H1 (cell line): ENCODE results near the gene GPR143. TPM values are rescaled to one million over a fixed set of nuclear protein-coding genes. Genes with fewer than 3 reads are reported as not detected.

ENCODE experiments used
- CTCF ChIA-PET: fragments of 300-600 bp; sonication (Branson Sonifier 250); formaldehyde crosslinking; loops from one replicate; lab custom pipeline; 2021; ENCODE audit not compliant: partially characterized antibody; lab: Charles Lee
- POLR2A ChIA-PET: fragments of 300-600 bp; sonication (Branson Sonifier 250); formaldehyde crosslinking; loops from one replicate; lab custom pipeline; 2021; ENCODE audit warnings: inconsistent platforms; ENCODE audit not compliant: partially characterized antibody; lab: Charles Lee
- DNase-seq, 2 experiments: peaks; one replicate each; pipeline versions ENCODE4 v3.0.0 to v3.0.0-alpha.2; 2010 to 2022; ENCODE audit warnings: low spot score in 2 of 2, low read depth in 1 of 2, mixed read lengths in 1 of 2
- FAIRE-seq: peaks from 2 replicates; lab custom pipeline; 2011; peaks lifted over from hg19 to GRCh38; lab: Jason Lieb, UNC
- H2AFZ ChIP-seq: 2 replicates; pipeline ENCODE4 v1.8.1; 2012; ENCODE audit warnings: low read length, inconsistent platforms
- H2AK5ac ChIP-seq: 2 replicates; pipeline ENCODE4 v1.6.1; 2013; ENCODE audit warnings: low read depth, low read length
- H2BK120ac ChIP-seq: replicated peaks from 2 replicates; pipeline ENCODE3; 2013; ENCODE audit warnings: low read depth, low read length, inconsistent platforms
- H2BK12ac ChIP-seq: 2 replicates; pipeline ENCODE4 v1.6.1; 2013; ENCODE audit warnings: low read depth, low read length
- H2BK15ac ChIP-seq: 2 replicates; pipeline ENCODE4 v1.6.1; 2013; ENCODE audit warnings: low read length
- H2BK20ac ChIP-seq: 2 replicates; pipeline ENCODE4 v1.6.1; 2013; ENCODE audit warnings: low read length
- H2BK5ac ChIP-seq: 2 replicates; pipeline ENCODE4 v1.6.1; 2013; ENCODE audit warnings: low read depth, low read length
- H3K14ac ChIP-seq: 2 replicates; pipeline ENCODE4 v1.6.1; 2013; ENCODE audit warnings: inconsistent platforms; ENCODE audit not compliant: insufficient read length
- H3K18ac ChIP-seq: 2 replicates; pipeline ENCODE4 v1.6.1; 2013; ENCODE audit warnings: low read length; ENCODE audit errors: extremely low read depth
- H3K23ac ChIP-seq: 2 replicates; pipeline ENCODE4 v1.6.1; 2013; ENCODE audit warnings: inconsistent platforms; ENCODE audit not compliant: insufficient read length
- H3K23me2 ChIP-seq: 2 replicates; pipeline ENCODE4 v1.6.1; 2013; ENCODE audit warnings: low read depth, low read length
- H3K27ac ChIP-seq: 2 replicates; pipeline ENCODE4 v1.6.1; 2011; ENCODE audit warnings: low read depth, low read length, inconsistent platforms
- H3K27me3 ChIP-seq, 4 experiments: replicated peaks in 1 of 4; 1 replicate in 1 of 4; 2 replicates in 3 of 4; pipeline versions ENCODE4 v1.6.1 to v1.8.1; 2011 to 2013; ENCODE audit warnings: low read length in 3 of 4, mild to moderate bottlenecking in 3 of 4, inconsistent platforms in 2 of 4, mixed read lengths in 2 of 4, moderate library complexity in 1 of 4; ENCODE audit not compliant: control insufficient read depth in 3 of 4, insufficient read depth in 3 of 4; ENCODE audit errors: extremely low read depth in 1 of 4
- H3K36me3 ChIP-seq, 4 experiments: 2 replicates each; pipeline versions ENCODE4 v1.6.1 to v1.8.1; 2011 to 2013; ENCODE audit warnings: mild to moderate bottlenecking in 4 of 4, low read length in 3 of 4, moderate library complexity in 2 of 4, control low read depth in 1 of 4, inconsistent platforms in 1 of 4; ENCODE audit not compliant: insufficient read depth in 4 of 4, control insufficient read depth in 2 of 4
- H3K4ac ChIP-seq: replicated peaks from 2 replicates; pipeline ENCODE3; 2013; ENCODE audit warnings: low read length, low read depth, mixed read lengths, inconsistent platforms; ENCODE audit not compliant: insufficient read length
- H3K4me1 ChIP-seq, 4 experiments: replicated peaks in 1 of 4; 1 replicate in 1 of 4; 2 replicates in 3 of 4; pipeline versions ENCODE4 v1.6.1 to v1.8.1; 2011 to 2013; ENCODE audit warnings: low read length in 3 of 4, inconsistent platforms in 2 of 4, mixed read lengths in 1 of 4; ENCODE audit not compliant: insufficient read depth in 4 of 4, control insufficient read depth in 3 of 4
- H3K4me2 ChIP-seq, 2 experiments: 2 replicates each; pipeline versions ENCODE4 v1.6.1 to v1.8.1; 2011 to 2013; ENCODE audit warnings: low read depth in 2 of 2, low read length in 2 of 2, control low read depth in 1 of 2, inconsistent platforms in 1 of 2, mild to moderate bottlenecking in 1 of 2; ENCODE audit not compliant: insufficient read depth in 1 of 2
- H3K4me3 ChIP-seq, 4 experiments: fragments of 200-600, 300-600 bp in 1 of 4; sonication (generic), shearing (Covaris generic), sonication (Bioruptor Twin) in 1 of 4; 2 replicates each; pipeline versions ENCODE4 v1.5.1 to v1.8.1; 2011 to 2016; ENCODE audit warnings: low read length in 4 of 4, low read depth in 3 of 4, control low read depth in 2 of 4, inconsistent platforms in 2 of 4, mild to moderate bottlenecking in 2 of 4, mixed read lengths in 1 of 4, moderate library complexity in 1 of 4; ENCODE audit not compliant: insufficient read depth in 2 of 4; ENCODE audit errors: extremely low read depth in 1 of 4
- H3K56ac ChIP-seq: replicated peaks from 2 replicates; pipeline ENCODE3; 2013; ENCODE audit warnings: low read depth, mild to moderate bottlenecking, mixed read lengths, low read length, inconsistent platforms; ENCODE audit not compliant: insufficient read length
- H3K79me1 ChIP-seq: 2 replicates; pipeline ENCODE4 v1.6.1; 2013; ENCODE audit warnings: low read depth, low read length, control low read depth
- H3K79me2 ChIP-seq, 2 experiments: 2 replicates each; pipeline versions ENCODE4 v1.6.1 to v1.8.1; 2012 to 2013; ENCODE audit warnings: low read length in 2 of 2, mild to moderate bottlenecking in 2 of 2, inconsistent platforms in 1 of 2; ENCODE audit not compliant: insufficient read depth in 2 of 2, control insufficient read depth in 1 of 2
- H3K9ac ChIP-seq, 4 experiments: replicated peaks in 1 of 4; 1 replicate in 1 of 4; 2 replicates in 3 of 4; pipeline versions ENCODE4 v1.6.1 to v1.8.1; 2011 to 2013; ENCODE audit warnings: low read depth in 3 of 4, low read length in 3 of 4, control low read depth in 2 of 4, mild to moderate bottlenecking in 2 of 4, moderate library complexity in 2 of 4, inconsistent platforms in 1 of 4; ENCODE audit errors: extremely low read depth in 1 of 4
- H3K9me3 ChIP-seq, 2 experiments: 2 replicates each; pipeline versions ENCODE4 v1.6.1 to v1.8.1; 2012 to 2013; ENCODE audit warnings: mild to moderate bottlenecking in 2 of 2, moderate library complexity in 2 of 2, control low read depth in 1 of 2, inconsistent platforms in 1 of 2, low read depth in 1 of 2, low read length in 1 of 2, mixed read lengths in 1 of 2; ENCODE audit not compliant: insufficient read depth in 2 of 2
- H4K20me1 ChIP-seq, 2 experiments: replicated peaks in 1 of 2; 2 replicates each; pipeline versions ENCODE3 to v1.8.1; 2011 to 2013; ENCODE audit warnings: inconsistent platforms in 2 of 2, low read length in 2 of 2, mild to moderate bottlenecking in 1 of 2; ENCODE audit not compliant: insufficient read depth in 2 of 2, control insufficient read depth in 1 of 2
- H4K5ac ChIP-seq: 2 replicates; pipeline ENCODE4 v1.6.1; 2013; ENCODE audit warnings: low read length, low read depth, mixed read lengths, inconsistent platforms; ENCODE audit not compliant: insufficient read length
- H4K8ac ChIP-seq: 2 replicates; pipeline ENCODE4 v1.8.0; 2013; ENCODE audit warnings: mild to moderate bottlenecking, moderate library complexity, low read length, inconsistent platforms; ENCODE audit not compliant: insufficient read depth; ENCODE audit errors: extremely low read depth
- H4K91ac ChIP-seq: replicated peaks from 2 replicates; pipeline ENCODE3; 2013; ENCODE audit warnings: low read length, mixed read lengths, inconsistent platforms; ENCODE audit not compliant: insufficient read length
- CEBPB ChIP-seq: IDR thresholded peaks from 2 replicates; pipeline ENCODE4 v1.6.1; 2012; ENCODE audit warnings: low read depth, low read length
- CHD2 ChIP-seq: IDR thresholded peaks from 2 replicates; pipeline ENCODE4 v1.6.1; 2012; ENCODE audit warnings: low read length, improper control_type of control experiment
- EGR1 ChIP-seq: IDR thresholded peaks from 2 replicates; pipeline ENCODE4 v1.6.1; 2011; ENCODE audit warnings: low read depth, low read length, borderline replicate concordance
- GTF2F1 ChIP-seq: IDR thresholded peaks from 2 replicates; pipeline ENCODE4 v1.6.1; 2012; ENCODE audit warnings: low read depth, low read length, improper control_type of control experiment, borderline replicate concordance
- KDM4A ChIP-seq: IDR thresholded peaks from one replicate; pipeline ENCODE4 v1.7.1; 2012; ENCODE audit warnings: low read depth, mild to moderate bottlenecking, moderate library complexity, low read length, inconsistent platforms; ENCODE audit not compliant: severe bottlenecking
- POLR2AphosphoS5 ChIP-seq: IDR thresholded peaks from 2 replicates; pipeline ENCODE4 v1.6.1; 2011; ENCODE audit warnings: low read depth, low read length
- RAD21 ChIP-seq, 2 experiments: IDR thresholded peaks in 1 of 2; conservative IDR thresholded peaks in 1 of 2; 2 replicates each; pipeline ENCODE4 v1.6.1; 2011; ENCODE audit warnings: low read depth in 2 of 2, low read length in 2 of 2, improper control_type of control experiment in 1 of 2, inconsistent platforms in 1 of 2, mild to moderate bottlenecking in 1 of 2, moderate library complexity in 1 of 2
- RXRA ChIP-seq: IDR thresholded peaks from 2 replicates; pipeline ENCODE4 v1.6.1; 2011; ENCODE audit warnings: low read depth, mild to moderate bottlenecking, low read length, moderate library complexity; ENCODE audit not compliant: insufficient read depth
- WGBS, 2 experiments: shearing (Covaris generic) in 1 of 2; methylation state at CpG; one replicate each; pipeline versions ENCODE4 v1.1.6 to v1.1.7; 2013 to 2015; ENCODE audit warnings: low lambda C conversion rate in 2 of 2, mixed read lengths in 2 of 2, inconsistent platforms in 1 of 2, low coverage in 1 of 2, missing lambda C conversion rate in 1 of 2; ENCODE audit not compliant: insufficient replicate concordance in 2 of 2, insufficient coverage in 1 of 2, insufficient read length in 1 of 2; ENCODE audit errors: extremely low coverage in 1 of 2, missing lambda C conversion rate in 1 of 2; 5-methylcytosine and 5-hydroxymethylcytosine counted together
- polyA plus RNA-seq, 7 experiments: library from polyadenylated mRNA; depleted of rRNA in 3 of 7; stranded (reverse) in 5 of 7; unstranded in 2 of 7; fragments of >200 nt in 5 of 7; fragments of 200-250 nt in 2 of 7; gene quantifications; 1 replicate in 5 of 7; 2 replicates in 1 of 7; 4 replicates in 1 of 7; pipeline versions ENCODE4 v1.2.1 to v1.2.3, GENCODE V29; 2011 to 2013; ENCODE audit warnings: missing spikeins in 2 of 7, mixed read lengths in 2 of 7
- total RNA-seq: library from RNA; stranded (reverse); fragmentation: NEBNext Ultra II Directional; extraction: Animal tissue kit (Norgen Biotek cat#: 25700); gene quantifications from 2 replicates; pipeline ENCODE4 v1.2.1, GENCODE V29; 2021
- TF ChIP-seq, protein P1 (sequence below): IDR thresholded peaks from 2 replicates; pipeline ENCODE4 v1.6.1; 2011; ENCODE audit warnings: low read length, improper control_type of control experiment
- TF ChIP-seq, protein P2 (sequence below): IDR thresholded peaks from 2 replicates; pipeline ENCODE4 v1.6.1; 2012; ENCODE audit warnings: inconsistent platforms

The GPR143 gene
- total and polyA plus RNA-seq, 2 of the 8 experiments (the other 6 are each of a cell fraction or from before 2014, with no cell fraction given): 18.5 to 30.7 TPM

DNA sequence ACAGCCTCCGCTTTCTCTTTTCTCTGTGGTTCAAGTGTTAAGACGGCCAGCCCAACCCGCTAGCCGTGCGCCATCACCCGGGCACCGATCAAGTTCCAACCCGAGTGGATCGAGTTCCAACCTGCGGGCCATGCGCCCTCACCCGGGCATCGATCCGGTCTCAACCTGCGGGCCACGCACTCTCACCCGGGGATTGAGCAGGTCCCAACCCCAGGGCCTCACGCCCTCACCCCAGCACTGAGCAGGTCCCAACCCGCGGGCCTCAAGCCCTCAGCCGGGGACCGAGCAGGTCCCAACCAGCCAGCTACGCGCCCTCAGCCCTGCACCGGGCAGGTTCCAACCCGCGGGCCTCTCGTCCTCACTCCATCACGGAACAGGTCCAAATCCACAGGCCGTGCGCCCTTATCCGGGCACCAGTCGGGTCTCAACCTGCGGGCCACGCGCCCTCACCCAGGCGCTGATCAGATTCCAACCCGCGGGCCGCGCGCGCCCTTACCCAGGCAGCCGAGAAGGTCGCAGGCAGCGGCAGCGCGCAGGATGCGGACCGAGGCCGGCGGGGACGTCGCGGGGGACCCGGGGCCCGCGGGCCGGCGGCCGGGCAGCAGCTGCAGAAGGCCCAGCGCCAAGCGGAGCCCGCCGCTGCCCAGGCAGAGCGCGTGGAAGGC lies 443 bp downstream of the GPR143 start:
- Histone ChIP-seq H2AFZ (no peak overlapping the region; the same call in 1 of the 2 replicates), H3K79me1 (no peaks in the 10 kb centered on the region), H3K9me3 (no peaks in the 10 kb centered on the region), H2BK12ac (no peak overlapping the region), H3K27ac (no peak overlapping the region; the same call in 1 of the 2 replicates), H3K79me2 (peaks cover 0 to 10% of the 10 kb centered on the region in 2 experiments; a peak in 1 of 4 replicates), H2BK120ac (no peak overlapping the region), H4K91ac (peak overlapping the region; percentile 56), H2BK15ac (no peak overlapping the region), H3K36me3 (no peaks in the 10 kb centered on the region), H3K18ac (peak overlapping the region; percentile 83; the same call in 1 of the 2 replicates), H2BK20ac (no peak overlapping the region), H3K4ac (no peak overlapping the region), H3K23ac (no peak overlapping the region), H2BK5ac (no peak overlapping the region), H3K4me2 (peak overlapping the region; percentile 59 to 76), H2AK5ac (no peak overlapping the region), H3K14ac (no peak overlapping the region), H4K5ac (peak overlapping the region; percentile 41), H4K8ac (peak overlapping the region; percentile 79; the same call in 1 of the 2 replicates), H3K4me1 (peaks cover 0 to 3% (median 0%) of the 10 kb centered on the region in 4 experiments; a peak in 1 of 7 replicates), H3K23me2 (0 out of 2 replicates have a peak, but pooled peaks cover 2% of the 10 kb centered on the region), H3K27me3 (no peaks in the 10 kb centered on the region), H3K4me3 (peak overlapping the region; percentile 43 to 66 (median 58)), H3K56ac (no peak overlapping the region), H3K9ac (peak overlapping the region; percentile 51 to 78 (median 64)), H4K20me1 (no peaks in the 10 kb centered on the region)
- ChIA-PET CTCF (no interaction called here), POLR2A (interaction anchor here (0.7 to 0.9 kb wide), 2 partner anchors 11 to 23 kb away, joined by 3 read pairs; no protein-coding TSS in a partner anchor)
- 13% methylated on average over 16 of the region's 67 CpGs; no CpG with 5 or more reads in 1 of the 2 experiments for WGBS, 2 experiments
- FAIRE-seq (no peak), DNase-seq (peak in 1 of 2 experiments; percentile 63)
- no peak for TF ChIP-seq CEBPB
- TF ChIP-seq, protein P1, sequence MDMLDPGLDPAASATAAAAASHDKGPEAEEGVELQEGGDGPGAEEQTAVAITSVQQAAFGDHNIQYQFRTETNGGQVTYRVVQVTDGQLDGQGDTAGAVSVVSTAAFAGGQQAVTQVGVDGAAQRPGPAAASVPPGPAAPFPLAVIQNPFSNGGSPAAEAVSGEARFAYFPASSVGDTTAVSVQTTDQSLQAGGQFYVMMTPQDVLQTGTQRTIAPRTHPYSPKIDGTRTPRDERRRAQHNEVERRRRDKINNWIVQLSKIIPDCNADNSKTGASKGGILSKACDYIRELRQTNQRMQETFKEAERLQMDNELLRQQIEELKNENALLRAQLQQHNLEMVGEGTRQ: no peak
- TF ChIP-seq CHD2: no peak
- TF ChIP-seq, protein P2, sequence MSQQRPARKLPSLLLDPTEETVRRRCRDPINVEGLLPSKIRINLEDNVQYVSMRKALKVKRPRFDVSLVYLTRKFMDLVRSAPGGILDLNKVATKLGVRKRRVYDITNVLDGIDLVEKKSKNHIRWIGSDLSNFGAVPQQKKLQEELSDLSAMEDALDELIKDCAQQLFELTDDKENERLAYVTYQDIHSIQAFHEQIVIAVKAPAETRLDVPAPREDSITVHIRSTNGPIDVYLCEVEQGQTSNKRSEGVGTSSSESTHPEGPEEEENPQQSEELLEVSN: peak; percentile 42; the same call in 1 of the 2 replicates
- no peak for TF ChIP-seq RAD21 (IDR thresholded peaks at IDR 0.05 in 1 of 2, conservative IDR thresholded peaks at IDR 0.05 in 1 of 2; ENCODE audit: low read depth in 2 of 2, low read length in 2 of 2)
- TF ChIP-seq GTF2F1: no peak
- TF ChIP-seq POLR2AphosphoS5: no peak
- TF ChIP-seq RXRA: no peak
- TF ChIP-seq KDM4A: peak; percentile 54
- TF ChIP-seq EGR1: no peak
